ENCODE data around the gene SCML1.

- TF ChIP-seq CTCF (IDR thresholded peaks at IDR 0.05; ENCODE audit: insufficient read depth, low read length) (no peak), SPI1 (IDR thresholded peaks at IDR 0.05; ENCODE audit: borderline replicate concordance, low read depth) (no peak)
Measured at GRCh38 chrX:17736856-17737709, at the start of gene SCML1.

Data from HL-60 (cell line).